Naive thymus-derived CD4-positive, alpha-beta T cell (primary cell): ENCODE results near the gene TBC1D5. TPM values are rescaled to one million over a fixed set of nuclear protein-coding genes. Genes with fewer than 3 reads are reported as not detected.
A peak's percentile ranks its signal among the peaks of the same experiment; 100 is the strongest.

Experiments used
- ATAC-seq: fragments of 150-1000 bp; cut with Tn5 transposase; 2 replicates; pipeline ENCODE4 v1.10.0; 2021; ENCODE audit warnings: mild to moderate bottlenecking, moderate library complexity
- CTCF ChIA-PET: fragments of 350-600 bp; sonication (Branson Sonifier 250); formaldehyde crosslinking; loops from one replicate; lab custom pipeline; 2021; ENCODE audit warnings: antibody characterized with exemption; lab: Charles Lee
- POLR2A ChIA-PET: fragments of 350-600 bp; sonication (Branson Sonifier 250); formaldehyde crosslinking; loops from one replicate; lab custom pipeline; 2021; ENCODE audit warnings: antibody characterized with exemption, inconsistent platforms; lab: Charles Lee
- DNase-seq, 9 donors: peaks; one replicate each; pipeline versions ENCODE4 v3.0.0 to v3.0.0-alpha.2; 2020 to 2022; ENCODE audit warnings: mixed read lengths in 1 of 9
- H3K27ac ChIP-seq: one replicate; pipeline ENCODE4 v1.7.0; 2013; ENCODE audit warnings: mild to moderate bottlenecking, low read depth, low read length, moderate library complexity
- H3K27me3 ChIP-seq, 2 donors: one replicate each; pipeline ENCODE4 v1.7.0; 2013; ENCODE audit warnings: low read length in 2 of 2, mild to moderate bottlenecking in 2 of 2, moderate library complexity in 2 of 2; ENCODE audit not compliant: control insufficient read depth in 2 of 2, insufficient read depth in 2 of 2
- H3K36me3 ChIP-seq, 3 experiments: 1 replicate in 2 of 3; 2 replicates in 1 of 3; pipeline ENCODE4 v1.7.0; 2013; ENCODE audit warnings: low read length in 3 of 3, mild to moderate bottlenecking in 3 of 3, moderate library complexity in 1 of 3; ENCODE audit not compliant: insufficient read depth in 3 of 3, control insufficient read depth in 2 of 3
- H3K4me1 ChIP-seq, 2 donors: one replicate each; pipeline ENCODE4 v1.7.0; 2013; ENCODE audit warnings: low read length in 2 of 2, mild to moderate bottlenecking in 2 of 2, moderate library complexity in 1 of 2; ENCODE audit not compliant: control insufficient read depth in 2 of 2, insufficient read depth in 2 of 2
- H3K4me3 ChIP-seq: 2 replicates; pipeline ENCODE4 v1.7.0; 2013; ENCODE audit warnings: mild to moderate bottlenecking, low read length
- H3K9me3 ChIP-seq, 3 experiments: 1 replicate in 2 of 3; 2 replicates in 1 of 3; pipeline ENCODE4 v1.7.0; 2013; ENCODE audit warnings: low read length in 3 of 3; ENCODE audit not compliant: control insufficient read depth in 2 of 3
- H3K27ac Mint-ChIP-seq, 9 donors: one replicate each; pipeline ENCODE4 v1.8.0; 2020 to 2022; ENCODE audit warnings: mixed read lengths in 9 of 9, mild to moderate bottlenecking in 8 of 9, moderate library complexity in 5 of 9, inconsistent platforms in 2 of 9
- H3K27me3 Mint-ChIP-seq, 5 donors: one replicate each; pipeline ENCODE4 v1.8.0; 2021 to 2022; ENCODE audit warnings: mixed read lengths in 5 of 5, mild to moderate bottlenecking in 1 of 5
- H3K36me3 Mint-ChIP-seq, 5 donors: one replicate each; pipeline ENCODE4 v1.8.0; 2020 to 2022; ENCODE audit warnings: mixed read lengths in 5 of 5, mild to moderate bottlenecking in 3 of 5, inconsistent platforms in 1 of 5
- H3K4me1 Mint-ChIP-seq, 7 donors: one replicate each; pipeline ENCODE4 v1.8.0; 2020 to 2022; ENCODE audit warnings: mixed read lengths in 7 of 7, mild to moderate bottlenecking in 3 of 7, inconsistent platforms in 1 of 7
- H3K4me3 Mint-ChIP-seq, 10 donors: one replicate each; pipeline ENCODE4 v1.8.0; 2020 to 2022; ENCODE audit warnings: mild to moderate bottlenecking in 10 of 10, mixed read lengths in 10 of 10, moderate library complexity in 6 of 10, inconsistent platforms in 2 of 10
- H3K9me3 Mint-ChIP-seq, 11 donors: one replicate each; pipeline ENCODE4 v1.8.0; 2020 to 2022; ENCODE audit warnings: mixed read lengths in 11 of 11, mild to moderate bottlenecking in 4 of 11, inconsistent platforms in 1 of 11, moderate library complexity in 1 of 11
- intact Hi-C, 2 donors: fragments of 100-400 bp; cut with micrococcal nuclease; formaldehyde crosslinking; loops; one replicate each; pipeline ENCODE4 v1.15.1; 2023
- polyA plus RNA-seq, 2 donors: library from polyadenylated mRNA; unstranded; fragments of 300-500 nt; fragmentation: Illumina TruSeq; gene quantifications; one replicate each; pipeline ENCODE4 v1.2.3, GENCODE V29; 2021
- total RNA-seq, 6 experiments: library from RNA in 5 of 6; stranded (reverse) in 5 of 6; gene quantifications; 1 replicate in 5 of 6; 2 replicates in 1 of 6; pipeline ENCODE4 v1.2.3 and lab custom pipeline; 2021 to 2026

TBC1D5 gene
- total and polyA plus RNA-seq, 7 experiments from 2014 or later, result 30.5 to 54.0 (median 37.4) TPM

DNA sequence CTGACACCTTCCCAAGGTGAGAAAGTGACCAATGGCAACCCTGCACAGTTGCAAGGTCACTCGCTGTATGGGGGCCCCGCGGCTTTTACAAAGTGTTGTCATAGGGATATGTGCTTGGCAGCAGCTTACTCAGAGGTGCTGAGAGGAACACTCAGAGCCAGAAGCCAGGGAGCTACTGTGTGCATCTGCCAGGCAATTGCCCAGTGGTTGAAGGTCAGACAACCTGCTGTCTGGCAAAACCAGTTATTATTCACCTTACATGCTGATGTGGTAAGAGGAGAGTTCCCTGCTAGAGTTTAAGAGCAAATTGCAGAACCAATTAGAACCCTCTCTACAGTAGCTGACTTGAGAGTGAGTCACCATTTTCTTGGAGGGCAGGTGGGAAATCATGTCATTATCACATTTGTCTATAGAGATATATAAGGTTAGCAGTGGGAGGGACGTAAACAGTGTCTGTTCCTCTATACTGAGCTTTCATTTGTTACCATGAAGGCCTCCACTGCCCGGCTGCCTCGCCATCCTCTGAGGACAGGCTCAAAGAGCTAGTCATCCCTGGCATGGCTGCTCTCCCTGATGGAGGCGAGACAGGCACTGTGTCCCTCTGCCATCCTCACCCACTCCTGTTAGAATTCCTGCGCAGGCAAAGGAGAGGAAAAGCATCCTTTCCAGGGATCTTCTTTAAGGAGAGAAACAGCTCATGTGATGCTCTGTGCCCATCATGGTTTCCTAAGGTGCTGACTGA is 583.3 kb downstream of the TBC1D5 start:
- ChIA-PET CTCF (no interaction called here), POLR2A (no interaction called here)
- ATAC-seq (no peak), DNase-seq (no peak)
- H3K9me3 ChIP-seq, result no peaks in the 10 kb centered on the region
- Mint-ChIP-seq H3K36me3 (peaks cover 11 to 78% (median 39%) of the 10 kb centered on the region in 5 donors), H3K4me3 (no peak overlapping the region), H3K27ac (peak overlapping the region in 1 of 9 donors; percentile 62), H3K27me3 (no peaks in the 10 kb centered on the region), H3K9me3 (peaks cover 0 to 3% (median 0%) of the 10 kb centered on the region in 11 donors), H3K4me1 (peaks cover 0 to 19% (median 4%) of the 10 kb centered on the region in 7 donors)
- peaks cover 0 to 43% (median 19%) of the 10 kb centered on the region in 3 experiments for H3K36me3 ChIP-seq
- H3K27me3 ChIP-seq, result no peaks in the 10 kb centered on the region
- H3K4me3 ChIP-seq, result no peak overlapping the region
- H3K27ac ChIP-seq, result no peak overlapping the region
- intact Hi-C loops, result no loop called here
- H3K4me1 ChIP-seq, result peaks cover 0 to 2% of the 10 kb centered on the region in 2 donors

DNA sequence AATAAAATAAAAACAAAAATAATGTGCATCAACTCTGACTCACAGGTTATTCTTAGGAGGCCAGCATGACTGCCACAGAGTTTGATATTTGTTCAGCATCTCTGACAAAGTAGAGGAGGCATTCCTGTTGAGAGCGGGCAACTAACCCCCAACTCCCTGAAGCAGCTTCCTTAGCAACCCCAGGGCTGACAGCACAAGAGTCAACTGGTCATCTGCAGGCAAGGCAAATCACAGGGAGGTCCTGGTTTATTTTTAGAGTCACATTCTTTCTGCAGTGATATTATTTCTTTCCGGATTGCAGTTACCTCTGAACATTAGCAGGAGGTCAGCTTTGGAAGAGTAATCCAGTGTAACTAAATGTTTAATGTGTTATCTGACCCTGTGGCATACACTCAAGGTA is 584.7 kb downstream of the TBC1D5 start:
- H3K4me3 Mint-ChIP-seq, result no peak overlapping the region
- ChIA-PET CTCF (interaction anchor here (0.8 kb wide), 1 partner anchor 1898 kb away, joined by 3 read pairs; no protein-coding TSS in a partner anchor), POLR2A (no interaction called here)
- peak overlapping the region in 1 of 9 donors; percentile 12 for H3K27ac Mint-ChIP-seq
- H3K9me3 ChIP-seq, result peaks cover 0 to 6% (median 0%) of the 10 kb centered on the region in 3 experiments
- peaks cover 0 to 37% (median 8%) of the 10 kb centered on the region in 3 experiments for H3K36me3 ChIP-seq
- H3K4me3 ChIP-seq, result no peak overlapping the region
- intact Hi-C loops, result no loop called here
- H3K4me1 Mint-ChIP-seq, result peaks cover 2 to 30% (median 9%) of the 10 kb centered on the region in 7 donors
- H3K36me3 Mint-ChIP-seq, result peaks cover 19 to 78% (median 47%) of the 10 kb centered on the region in 5 donors
- H3K4me1 ChIP-seq, result peaks cover 5 to 8% of the 10 kb centered on the region in 2 donors
- ATAC-seq, result no peak
- H3K27ac ChIP-seq, result no peak overlapping the region
- H3K27me3 Mint-ChIP-seq, result no peaks in the 10 kb centered on the region
- H3K9me3 Mint-ChIP-seq, result peaks cover 0 to 12% (median 6%) of the 10 kb centered on the region in 11 donors
- no peak for DNase-seq
- no peaks in the 10 kb centered on the region for H3K27me3 ChIP-seq

DNA sequence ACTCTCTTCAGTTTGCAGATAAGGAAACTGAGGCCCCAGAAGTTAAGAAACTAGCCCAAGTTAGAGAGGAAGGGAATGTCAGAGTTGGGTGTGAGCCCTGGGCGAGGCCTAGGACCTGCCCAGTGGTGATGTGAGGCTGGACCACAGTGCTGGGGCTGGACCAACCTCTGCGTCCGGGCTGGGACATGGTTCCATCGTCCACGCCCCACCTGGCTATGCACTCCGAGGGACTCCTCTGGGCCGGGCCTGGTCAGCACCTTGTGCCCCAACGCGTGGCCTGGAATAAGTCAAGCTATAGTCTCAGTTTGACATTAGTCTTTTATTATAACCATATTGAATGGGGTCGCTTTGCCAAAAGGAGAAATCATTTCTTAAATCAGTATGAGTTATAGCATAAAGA is 585.6 kb downstream of the TBC1D5 start:
- ATAC-seq, result no peak
- Mint-ChIP-seq H3K4me3 (no peak overlapping the region), H3K27me3 (no peaks in the 10 kb centered on the region), H3K27ac (no peak overlapping the region), H3K4me1 (peaks cover 8 to 37% (median 17%) of the 10 kb centered on the region in 7 donors), H3K9me3 (peaks cover 0 to 13% (median 6%) of the 10 kb centered on the region in 11 donors), H3K36me3 (peaks cover 19 to 69% (median 47%) of the 10 kb centered on the region in 5 donors)
- H3K36me3 ChIP-seq, result peaks cover 0 to 31% (median 8%) of the 10 kb centered on the region in 3 experiments
- H3K27ac ChIP-seq, result no peak overlapping the region
- no peak overlapping the region for H3K4me3 ChIP-seq
- ChIA-PET POLR2A (no interaction called here), CTCF (interaction anchor here (0.8 kb wide), 1 partner anchor 1899 kb away, joined by 3 read pairs; no protein-coding TSS in a partner anchor)
- intact Hi-C loops, result no loop called here
- DNase-seq, result no peak
- H3K27me3 ChIP-seq, result no peaks in the 10 kb centered on the region
- H3K4me1 ChIP-seq, result peaks cover 13 to 16% of the 10 kb centered on the region in 2 donors
- H3K9me3 ChIP-seq, result peaks cover 0 to 6% (median 0%) of the 10 kb centered on the region in 3 experiments

DNA sequence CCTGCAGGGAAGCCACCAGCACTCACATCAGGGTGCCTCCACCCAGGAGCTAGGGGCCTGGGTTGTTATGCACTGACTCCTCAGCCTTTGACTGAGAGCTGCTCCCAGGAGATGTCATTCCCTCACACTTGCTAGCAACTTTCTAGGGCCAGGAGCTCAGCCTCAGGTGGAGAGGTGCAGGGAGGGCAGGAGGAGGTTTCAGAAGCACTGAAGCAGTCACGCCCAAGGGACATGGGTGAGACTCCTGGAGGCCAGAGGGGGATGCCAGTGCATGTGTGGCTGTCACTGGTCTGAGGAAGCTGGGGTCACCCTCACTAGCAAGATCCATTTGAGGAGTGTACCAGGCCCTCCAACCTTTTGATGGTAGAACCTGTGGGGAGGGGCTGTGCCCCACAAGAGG is 586.5 kb downstream of the TBC1D5 start:
- Histone ChIP-seq H3K36me3 (peaks cover 0 to 24% (median 8%) of the 10 kb centered on the region in 3 experiments), H3K4me1 (peaks cover 18 to 26% of the 10 kb centered on the region in 2 donors)
- intact Hi-C loops, result no loop called here

DNA sequence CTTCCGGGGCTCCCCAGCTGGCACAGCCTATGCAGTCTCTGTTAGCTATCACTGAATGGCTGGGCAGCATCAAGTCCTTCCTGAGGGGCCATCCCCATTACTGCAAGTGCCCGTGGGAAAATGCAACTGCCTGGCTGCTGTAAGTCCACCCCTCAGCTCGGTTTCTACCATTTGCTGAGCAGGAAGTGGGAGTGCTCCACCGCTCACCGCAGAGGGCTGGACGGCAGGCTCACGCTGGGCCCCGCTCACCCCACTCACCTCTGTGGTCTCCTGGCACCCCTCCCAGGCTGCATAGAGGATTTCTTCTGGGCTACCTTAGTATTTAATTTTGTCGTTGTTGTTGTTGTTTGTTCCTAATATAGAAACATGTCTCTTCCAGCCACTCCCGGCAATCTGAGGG is 587.5 kb downstream of the TBC1D5 start:
- ATAC-seq (no peak), DNase-seq (no peak)
- H3K4me3 Mint-ChIP-seq, result no peak overlapping the region
- Histone ChIP-seq H3K4me1 (peaks cover 18 to 33% of the 10 kb centered on the region in 2 donors), H3K36me3 (peaks cover 0 to 18% (median 5%) of the 10 kb centered on the region in 3 experiments), H3K27me3 (no peaks in the 10 kb centered on the region), H3K4me3 (no peak overlapping the region), H3K9me3 (peaks cover 0 to 6% (median 0%) of the 10 kb centered on the region in 3 experiments), H3K27ac (no peak overlapping the region)
- peaks cover 14 to 58% (median 38%) of the 10 kb centered on the region in 5 donors for H3K36me3 Mint-ChIP-seq
- peaks cover 0 to 4% (median 0%) of the 10 kb centered on the region in 5 donors for H3K27me3 Mint-ChIP-seq
- POLR2A ChIA-PET, result no interaction called here
- CTCF ChIA-PET, result no interaction called here
- H3K9me3 Mint-ChIP-seq, result peaks cover 0 to 19% (median 6%) of the 10 kb centered on the region in 11 donors
- intact Hi-C loops, result loop anchor here (5.0 kb wide), 6 partner anchors 268 to 1618 kb away; partner anchors contain the start of genes RFTN1 (in 1 of the 2) and TBC1D5 (in 1 of the 2)
- H3K27ac Mint-ChIP-seq, result peak overlapping the region in 1 of 9 donors; percentile 13
- H3K4me1 Mint-ChIP-seq, result peaks cover 15 to 56% (median 28%) of the 10 kb centered on the region in 7 donors

More for the DNA sequence above, 586.5 kb downstream of the TBC1D5 start:
- ChIA-PET POLR2A (no interaction called here), CTCF (no interaction called here)
- Mint-ChIP-seq H3K4me1 (peaks cover 8 to 46% (median 24%) of the 10 kb centered on the region in 7 donors), H3K9me3 (peaks cover 0 to 13% (median 6%) of the 10 kb centered on the region in 11 donors), H3K27ac (no peak overlapping the region), H3K36me3 (peaks cover 19 to 66% (median 48%) of the 10 kb centered on the region in 5 donors), H3K27me3 (peaks cover 0 to 4% (median 0%) of the 10 kb centered on the region in 5 donors), H3K4me3 (no peak overlapping the region)
- H3K27me3 ChIP-seq, result no peaks in the 10 kb centered on the region
- DNase-seq, result no peak
- H3K4me3 ChIP-seq, result no peak overlapping the region
- H3K27ac ChIP-seq, result no peak overlapping the region
- ATAC-seq, result no peak
- peaks cover 0 to 6% (median 0%) of the 10 kb centered on the region in 3 experiments for H3K9me3 ChIP-seq

DNA sequence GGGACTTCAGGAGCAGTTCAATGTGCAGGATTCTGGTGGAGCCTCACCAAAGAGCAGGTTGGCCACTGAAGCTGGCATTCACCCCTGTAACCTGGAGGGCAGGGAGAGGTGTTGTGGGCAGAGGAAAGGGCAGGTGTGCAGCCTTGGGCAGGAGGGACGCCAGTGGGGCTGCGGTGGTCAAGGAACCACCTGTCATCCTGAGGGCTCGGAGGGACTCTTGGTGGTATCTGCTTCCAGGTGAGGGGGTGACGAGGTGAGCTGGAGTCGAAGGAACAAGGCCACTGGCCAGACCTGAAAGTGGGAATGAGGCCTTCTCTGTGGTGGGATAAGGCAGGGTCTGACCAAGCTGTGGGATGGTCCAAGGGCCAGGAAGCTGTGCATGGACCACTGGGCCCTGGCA is 588.2 kb downstream of the TBC1D5 start:
- peaks cover 0 to 19% (median 6%) of the 10 kb centered on the region in 11 donors for H3K9me3 Mint-ChIP-seq
- peaks cover 0 to 12% (median 0%) of the 10 kb centered on the region in 3 experiments for H3K36me3 ChIP-seq
- ChIA-PET CTCF (no interaction called here), POLR2A (no interaction called here)
- no peaks in the 10 kb centered on the region for H3K27me3 ChIP-seq
- peaks cover 15 to 58% (median 28%) of the 10 kb centered on the region in 7 donors for H3K4me1 Mint-ChIP-seq
- peaks cover 0 to 4% (median 0%) of the 10 kb centered on the region in 5 donors for H3K27me3 Mint-ChIP-seq
- H3K9me3 ChIP-seq, result peaks cover 0 to 6% (median 0%) of the 10 kb centered on the region in 3 experiments
- peak overlapping the region in 2 of 9 donors; percentile 46 to 72 for H3K27ac Mint-ChIP-seq
- ATAC-seq (no peak), DNase-seq (no peak)
- no peak overlapping the region for H3K4me3 Mint-ChIP-seq
- H3K4me3 ChIP-seq, result no peak overlapping the region
- peaks cover 18 to 33% of the 10 kb centered on the region in 2 donors for H3K4me1 ChIP-seq
- intact Hi-C loops, result loop anchor here (5.0 kb wide), 6 partner anchors 267 to 1617 kb away; partner anchors contain the start of genes RFTN1 (in 1 of the 2) and TBC1D5 (in 1 of the 2)
- H3K27ac ChIP-seq, result no peak overlapping the region
- H3K36me3 Mint-ChIP-seq, result peaks cover 13 to 58% (median 36%) of the 10 kb centered on the region in 5 donors
